Stimulated activated CD8-positive, alpha-beta memory T cell treated with anti-CD3 and anti-CD28 coated beads, Interleukin-12 subunit alpha, Interleukin-12 subunit beta, amount 100 ng/mL, for 24 hours (primary cell): ENCODE measurements around the gene LGALS8.
"Not testable (repeated sequence)": the region's sequence is repeated elsewhere in the genome, so short reads cannot be mapped to it uniquely, and the experiment has no call there.

Experiments
- DNase-seq: peaks from one replicate; pipeline ENCODE4 v3.0.0-alpha.2; 2020; ENCODE audit errors: extremely low read depth

Gene LGALS8

GRCh38 chr1:236523704-236524141, at the start of gene LGALS8:
Gene LGALS8 (plus strand): TSS chr1:236523982. CDS start chr1:236526071, 2,089 bp downstream.
- peak; percentile 64 for DNase-seq

- no peak for DNase-seq
These were observed 47.8 kb upstream of the LGALS8 start for GRCh38 chr1:236476019-236476418.

GRCh38 chr1:236480758-236481436, 42.9 kb upstream of the LGALS8 start:
- DNase-seq = no peak

GRCh38 chr1:236484310-236484971, 39.3 kb upstream of the LGALS8 start:
- no peak for DNase-seq

- no peak for DNase-seq
These were observed 37.3 kb upstream of the LGALS8 start for GRCh38 chr1:236486356-236487002.

GRCh38 chr1:236489161-236489560, 34.6 kb upstream of the LGALS8 start:
- DNase-seq = not testable (repeated sequence)

- no peak for DNase-seq
These were observed 33.9 kb upstream of the LGALS8 start for GRCh38 chr1:236489710-236490377.

- DNase-seq = no peak
These were observed 32.2 kb upstream of the LGALS8 start for GRCh38 chr1:236491469-236492136.

- DNase-seq = no peak
These were observed 31.4 kb upstream of the LGALS8 start for GRCh38 chr1:236492378-236492777.

- DNase-seq = no peak
These were observed 29.7 kb upstream of the LGALS8 start for GRCh38 chr1:236494082-236494481.

GRCh38 chr1:236494586-236495466, 29.0 kb upstream of the LGALS8 start:
- no peak for DNase-seq

GRCh38 chr1:236495467-236496112, 28.2 kb upstream of the LGALS8 start:
- DNase-seq = no peak

GRCh38 chr1:236497908-236498307, 25.9 kb upstream of the LGALS8 start:
- DNase-seq = no peak

GRCh38 chr1:236501093-236501492, 22.7 kb upstream of the LGALS8 start:
- no peak for DNase-seq

- DNase-seq = no peak
These were observed 21.2 kb upstream of the LGALS8 start for GRCh38 chr1:236502579-236502971.

- no peak for DNase-seq
These were observed 20.7 kb upstream of the LGALS8 start for GRCh38 chr1:236502972-236503639.

- not testable (repeated sequence) for DNase-seq
These were observed 19.4 kb upstream of the LGALS8 start for GRCh38 chr1:236504338-236504737.

GRCh38 chr1:236507022-236507700, 16.6 kb upstream of the LGALS8 start:
- no peak for DNase-seq

- no peak for DNase-seq
These were observed 15.2 kb upstream of the LGALS8 start for GRCh38 chr1:236508593-236509027.
